NT2/D1 (cell line): ENCODE results near the gene PRKAG2.

Experiments
- SUZ12 ChIP-seq: IDR thresholded peaks from 2 replicates; pipeline ENCODE4 v1.6.1; 2011; ENCODE audit not compliant: insufficient read length, insufficient read depth; ENCODE audit errors: extremely low read depth
- YY1 ChIP-seq: IDR thresholded peaks from 2 replicates; pipeline ENCODE4 v1.6.1; 2011; ENCODE audit not compliant: insufficient read length, insufficient read depth
- ZNF274 ChIP-seq: IDR thresholded peaks from 2 replicates; pipeline ENCODE4 v1.6.1; 2011; ENCODE audit warnings: mild to moderate bottlenecking, low read depth, low read length

DNA sequence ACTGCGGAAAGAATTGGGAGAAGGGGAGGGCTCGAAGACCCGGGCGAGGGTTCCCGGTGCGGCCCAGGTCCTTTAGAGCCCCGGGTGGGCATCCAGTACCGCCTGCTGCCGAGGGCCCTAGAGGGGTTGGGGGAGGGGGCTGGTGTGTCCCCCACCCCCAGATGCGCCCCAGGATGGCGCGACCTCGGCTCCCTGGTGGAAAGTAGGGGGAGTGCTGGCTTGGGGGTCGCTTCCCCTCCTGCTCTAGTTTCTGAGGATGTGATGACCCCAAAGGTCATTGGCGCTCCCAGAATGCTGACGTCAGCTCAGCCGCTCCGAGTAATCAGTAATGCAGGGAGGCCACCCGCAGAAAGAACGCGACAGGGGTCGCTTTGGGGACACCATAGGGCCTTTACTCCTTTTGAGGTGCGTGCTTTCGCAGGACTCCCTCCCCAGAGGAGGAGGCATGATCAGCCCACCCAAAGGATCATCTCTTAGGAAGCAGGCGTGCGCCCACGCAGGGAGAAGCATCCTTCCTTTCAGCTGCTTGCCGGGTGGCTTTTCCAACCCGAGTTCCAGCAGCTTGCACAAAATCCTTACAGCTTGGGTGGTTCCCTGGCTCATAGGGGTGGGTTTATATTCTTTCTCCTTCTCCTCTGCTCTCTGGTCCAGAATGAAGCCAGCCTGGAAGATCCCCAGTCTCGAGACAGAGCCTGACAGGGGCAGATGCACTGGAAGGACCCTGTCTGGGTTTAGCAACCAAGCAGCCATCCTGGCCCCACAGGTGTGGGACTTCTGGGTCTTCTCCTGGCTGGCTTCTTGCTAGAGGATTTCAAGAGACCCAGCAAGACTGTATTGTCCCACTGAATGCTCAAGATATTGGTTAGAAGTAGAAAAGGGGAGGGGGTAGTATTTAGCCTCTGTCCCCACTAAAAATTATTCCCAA lies 1.3 kb upstream of the PRKAG2 start:
- TF ChIP-seq SUZ12 (no peak), YY1 (no peak), ZNF274 (no peak)
